HG02642 (cell line): Measurements from ENCODE around the gene CTCF.
A peak's percentile ranks its signal among the peaks of the same experiment; 100 is the strongest.

Experiments
- ATAC-seq: cut with Tn5 transposase; IDR thresholded peaks from one replicate; pipeline ENCODE4 v1.9.1; 2021; ENCODE audit warnings: mild to moderate bottlenecking; ENCODE audit not compliant: unreplicated experiment, poor library complexity

The CTCF gene

GRCh38 chr16:67546761-67547422, 15.4 kb upstream of the CTCF start:
- peak; percentile 35 for ATAC-seq

DNA sequence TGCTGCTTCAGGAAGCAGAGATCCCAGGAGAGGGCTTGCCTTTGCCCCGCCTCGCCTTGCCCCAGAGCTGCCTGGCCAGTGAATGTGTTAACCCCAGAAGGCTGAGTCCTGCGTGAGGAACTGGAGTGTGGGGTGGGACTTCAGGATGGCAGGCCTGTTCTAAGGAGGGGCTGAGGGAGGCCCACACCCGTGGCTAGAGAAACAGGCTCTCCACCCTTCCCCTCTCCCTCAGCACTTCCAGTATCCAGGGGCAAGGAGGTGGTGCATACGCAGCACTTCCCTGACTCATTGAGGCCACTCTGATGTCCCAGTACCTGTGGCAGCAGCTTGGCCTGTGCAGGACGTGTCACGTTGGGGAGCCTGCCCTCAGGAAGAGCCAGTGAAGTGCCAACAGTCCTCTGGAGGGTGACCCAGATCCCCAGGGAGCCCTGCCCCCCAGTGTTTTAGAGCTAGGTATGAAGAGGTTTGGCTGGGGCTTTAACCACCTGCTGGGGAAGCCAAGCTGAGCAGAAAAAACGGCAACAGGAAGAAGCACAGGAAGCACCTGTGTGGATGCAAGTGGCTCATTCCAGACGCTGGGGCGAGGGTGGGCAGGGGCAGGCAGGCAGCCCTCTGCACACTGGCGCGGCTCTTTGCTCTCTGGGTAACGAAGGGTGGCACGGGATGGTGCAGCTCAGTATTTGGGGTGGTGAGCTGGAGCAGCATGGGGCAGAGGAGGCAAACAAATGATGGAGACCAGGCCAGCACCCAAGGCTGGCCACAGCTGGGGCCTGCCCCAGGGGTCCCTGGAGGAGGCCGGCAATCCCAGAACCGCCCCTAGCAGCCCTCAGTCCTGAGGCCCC, 14.7 kb upstream of the CTCF start:
- ATAC-seq: peak; percentile 47

DNA sequence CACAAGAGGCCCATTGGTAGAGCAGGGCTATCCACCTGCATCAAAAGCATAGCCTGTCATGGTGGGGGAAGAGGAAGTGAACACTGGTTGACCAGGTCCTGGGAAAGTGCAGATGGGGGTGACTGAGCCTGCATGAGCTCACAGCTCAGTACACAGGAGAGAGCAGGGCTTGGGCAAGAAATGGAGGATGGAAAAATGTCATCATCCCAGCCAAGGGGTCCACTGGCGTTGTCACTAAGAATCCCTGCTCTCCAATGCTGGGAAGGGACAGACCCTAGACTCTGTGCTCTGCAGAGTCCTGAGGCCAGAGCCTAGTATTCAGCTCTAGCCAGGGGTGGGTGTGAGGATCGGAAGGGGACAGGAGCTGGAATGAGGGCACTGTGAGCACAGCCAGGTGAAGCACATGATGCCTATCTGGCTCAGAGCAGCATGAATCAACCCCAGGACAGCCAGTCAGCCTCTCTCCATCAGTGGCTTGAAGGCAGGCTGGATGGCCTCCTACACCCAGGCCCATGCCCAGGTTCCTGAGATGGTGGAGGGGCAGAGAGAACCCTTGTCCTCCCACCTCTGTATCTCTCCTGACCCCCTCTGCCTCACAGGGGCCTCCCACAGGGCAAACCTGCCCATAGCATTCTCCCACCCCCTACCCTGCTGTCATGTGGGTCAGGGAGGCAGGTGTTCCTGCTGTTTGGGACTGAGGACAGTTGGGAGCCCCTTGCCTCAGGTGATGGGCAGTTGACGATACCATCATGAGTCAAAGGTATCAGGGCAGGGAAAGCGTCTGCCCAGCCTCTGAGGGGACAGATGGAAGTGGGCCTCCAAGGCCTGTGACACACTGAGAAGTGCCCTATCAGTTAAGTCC, 13.8 kb upstream of the CTCF start:
- peak; percentile 37 for ATAC-seq

GRCh38 chr16:67549240-67549639, 13.1 kb upstream of the CTCF start:
- no peak for ATAC-seq

DNA sequence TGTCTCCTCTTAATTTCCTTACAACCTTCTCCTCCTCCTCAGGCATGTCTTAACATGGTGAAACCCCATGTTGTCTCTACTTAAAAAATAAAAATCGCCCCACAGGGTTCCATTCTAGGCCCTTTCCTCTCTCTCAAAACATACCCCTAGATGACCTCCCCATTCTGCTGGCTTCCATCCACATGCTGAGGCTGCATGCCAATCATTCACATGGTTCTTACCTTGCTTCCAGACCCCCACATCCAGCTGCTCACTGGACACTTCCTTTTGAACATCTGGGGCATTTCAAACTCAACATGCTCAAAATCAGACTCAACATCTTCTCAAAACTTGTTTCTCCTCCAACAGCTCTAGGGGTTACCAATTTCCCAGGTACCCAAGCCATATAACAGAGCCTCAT, 12.4 kb upstream of the CTCF start:
- no peak for ATAC-seq

DNA sequence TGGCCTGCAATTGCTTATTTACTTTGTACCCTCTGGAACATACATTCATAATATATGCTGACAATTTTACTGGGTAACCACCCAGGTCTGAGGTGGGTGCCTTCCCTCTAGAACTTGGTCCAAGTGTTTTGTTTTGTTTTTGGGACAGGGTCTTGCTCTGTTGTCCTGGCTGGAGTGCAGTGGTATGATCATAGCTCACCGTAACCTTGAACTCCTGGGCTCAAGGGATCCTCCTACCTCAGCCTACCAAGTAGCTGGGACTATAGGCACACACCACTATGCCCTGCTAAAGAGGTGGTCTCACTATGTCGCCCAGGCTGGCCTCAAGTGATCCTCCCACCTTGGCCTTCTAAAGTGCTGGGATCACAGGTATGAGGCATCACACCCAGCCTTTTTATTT, 11.2 kb upstream of the CTCF start:
- no peak for ATAC-seq

DNA sequence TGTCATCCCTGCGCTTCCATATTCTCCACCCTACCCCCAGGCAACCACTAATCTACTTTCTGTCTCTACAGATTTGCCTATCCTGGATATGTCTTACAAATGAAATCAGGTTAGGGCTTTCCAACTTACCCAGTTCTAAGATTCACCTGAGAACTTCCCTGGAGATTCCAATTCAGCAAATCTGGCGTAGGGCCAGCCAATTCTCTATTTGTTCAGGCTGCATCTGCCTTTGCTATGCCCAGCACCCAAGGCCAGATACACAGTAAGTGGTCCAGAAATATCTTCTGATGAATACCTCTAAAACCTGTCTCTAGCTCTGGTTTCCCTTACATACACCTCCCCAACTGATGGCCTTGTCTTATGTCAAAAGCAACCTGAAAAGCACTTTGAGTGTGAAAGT, 10.4 kb upstream of the CTCF start:
- no peak for ATAC-seq

GRCh38 chr16:67552476-67552875, 9.8 kb upstream of the CTCF start:
- no peak for ATAC-seq

- no peak for ATAC-seq
Measured at GRCh38 chr16:67555795-67556212, 6.5 kb upstream of the CTCF start.

DNA sequence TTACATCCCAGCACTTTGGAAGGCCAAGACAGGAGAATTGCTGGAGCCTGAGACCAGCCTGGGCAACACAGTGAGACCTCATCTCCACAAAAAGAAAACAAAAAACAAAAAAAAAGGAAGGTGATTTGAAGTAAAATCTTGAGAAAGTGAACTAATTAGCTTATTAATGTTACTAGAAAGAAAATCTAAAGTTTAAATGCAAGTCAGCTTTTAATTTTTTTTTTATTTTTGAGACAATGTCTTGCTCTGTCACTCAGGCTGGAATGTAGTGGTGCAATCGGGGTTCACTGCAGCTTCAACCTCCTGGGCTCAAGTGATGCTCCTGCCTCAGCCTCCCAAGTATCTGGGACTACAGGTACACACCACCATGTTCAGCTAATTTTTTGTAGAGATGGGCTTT, 3.5 kb upstream of the CTCF start:
- no peak for ATAC-seq

DNA sequence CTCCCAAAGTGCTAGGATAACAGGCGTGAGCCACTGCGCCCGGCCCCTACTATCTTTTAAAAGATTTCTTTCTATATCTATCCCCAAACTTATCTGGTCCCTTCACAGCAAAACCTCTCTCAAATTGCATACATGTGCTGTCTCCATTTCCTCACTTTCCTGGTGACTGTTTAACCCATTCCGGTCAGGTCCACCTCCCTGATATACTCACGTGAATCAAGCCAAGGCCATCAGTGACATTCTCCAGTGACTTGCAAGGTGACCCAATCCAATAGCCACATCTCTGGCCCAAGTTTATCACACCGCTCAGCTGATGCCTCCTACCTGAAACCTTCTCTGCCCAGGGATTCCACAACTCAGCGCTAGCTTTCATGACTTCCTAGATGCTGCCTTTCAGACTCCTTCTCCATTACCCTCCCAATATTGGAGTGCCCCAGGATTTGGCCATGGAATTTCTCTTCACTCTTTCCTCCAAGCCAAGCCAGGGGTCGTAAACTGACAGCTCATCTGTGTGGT, 1.4 kb upstream of the CTCF start:
- no peak for ATAC-seq

DNA sequence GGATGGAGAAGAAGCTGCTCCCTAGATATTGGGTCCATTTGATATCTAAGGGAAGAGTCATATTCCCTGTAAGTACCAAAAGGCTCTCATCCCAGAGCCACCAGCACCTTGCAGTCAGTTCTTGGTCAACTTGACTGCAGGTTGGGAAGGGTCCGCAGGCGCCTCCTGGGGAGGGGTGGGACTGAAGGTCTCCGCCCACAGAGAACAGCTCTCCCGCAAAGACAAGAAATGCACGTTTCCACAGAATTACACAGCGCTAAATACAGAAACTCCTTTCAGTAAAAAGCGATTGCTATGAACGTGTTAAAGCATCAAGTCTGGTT, 864 bp upstream of the CTCF start:
- no peak for ATAC-seq

GRCh38 chr16:67561824-67562525, 351 bp upstream of the CTCF start:
- peak; percentile 82 for ATAC-seq

DNA sequence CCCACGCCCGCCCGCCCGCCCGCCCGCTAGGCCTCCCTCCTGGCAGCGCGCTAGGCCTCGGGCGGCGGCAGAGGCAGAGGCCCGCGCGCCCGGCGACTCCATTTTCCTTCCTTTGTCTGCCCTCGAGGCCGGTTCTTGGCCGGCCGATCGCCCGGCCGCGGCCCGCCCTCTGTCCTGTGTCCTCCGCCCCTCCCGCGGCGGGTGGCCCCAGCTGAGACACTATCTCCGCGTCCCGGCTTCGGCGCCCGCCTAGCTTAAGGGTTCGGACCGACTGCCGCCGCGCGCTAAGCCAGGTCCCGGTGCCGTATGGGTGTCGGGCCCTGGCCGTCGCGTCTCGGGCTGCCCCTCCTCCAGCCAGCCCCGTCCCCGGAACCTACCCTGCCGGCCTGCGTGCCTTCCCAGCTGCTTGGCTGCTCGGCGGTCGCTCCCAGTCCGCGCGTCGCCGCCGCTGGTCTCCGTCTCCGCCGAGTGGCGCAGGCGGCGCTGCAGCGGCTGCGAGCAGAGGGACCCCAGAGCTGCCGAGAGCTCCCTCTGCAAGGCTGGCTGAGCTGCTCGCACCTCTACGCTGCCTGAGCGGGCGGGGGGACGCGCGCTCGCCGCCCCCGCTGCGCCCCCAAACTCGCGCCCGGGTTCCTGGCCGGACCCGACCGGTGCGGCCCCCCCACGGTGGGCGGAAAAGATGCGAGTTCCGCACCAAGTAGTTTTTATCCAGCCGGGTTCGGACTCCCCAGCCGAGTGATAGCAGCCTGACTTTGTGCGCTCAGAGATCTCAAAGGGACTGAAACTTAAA, 787 bp downstream of the CTCF start:
- peak; percentile 19 for ATAC-seq

GRCh38 chr16:67563708-67564468, 1.6 kb downstream of the CTCF start:
- no peak for ATAC-seq

DNA sequence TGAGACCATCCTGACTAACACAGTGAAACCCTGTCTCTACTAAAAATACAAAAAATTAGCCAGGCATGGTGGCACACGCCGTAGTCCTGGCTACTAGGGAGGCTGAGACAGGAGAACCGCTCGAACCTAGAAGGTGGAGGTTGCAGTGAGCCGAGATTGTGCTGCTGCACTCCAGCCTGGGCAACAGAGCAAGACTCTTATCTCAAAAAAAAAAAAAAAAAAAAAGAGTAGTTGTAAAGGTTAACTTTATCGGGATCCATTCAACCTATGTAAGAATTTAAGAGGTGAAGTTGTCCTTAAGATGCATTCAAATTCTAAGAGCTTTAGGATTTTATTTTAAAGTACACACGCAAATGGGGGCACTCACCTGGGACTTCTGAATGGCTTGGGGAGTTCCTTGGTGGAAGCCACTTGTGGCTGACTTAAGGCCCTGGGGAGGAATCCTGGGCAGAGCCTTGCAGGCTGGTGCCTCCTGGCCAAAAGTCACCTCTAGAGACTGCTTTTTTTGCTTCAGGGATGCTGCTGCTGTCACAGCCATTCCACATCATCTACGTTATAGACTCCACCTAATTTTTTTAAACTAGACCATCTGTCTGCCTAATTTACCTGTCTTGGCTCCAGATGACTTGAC, 3.3 kb downstream of the CTCF start:
- no peak for ATAC-seq

- no peak for ATAC-seq
Measured at GRCh38 chr16:67571464-67571863, 9.1 kb downstream of the CTCF start.

- no peak for ATAC-seq
Measured at GRCh38 chr16:67571981-67572431, 9.7 kb downstream of the CTCF start.
